Panc1 (cell line): ENCODE data around the gene NUP210L. TPM values are rescaled to one million over a fixed set of nuclear protein-coding genes. Genes with fewer than 3 reads are reported as not detected.

Source experiments
- ATAC-seq: fragments of 200-7000 bp; cut with Tn5 transposase; 2 replicates; pipeline ENCODE4 v1.9.1; 2020; ENCODE audit warnings: mild to moderate bottlenecking, moderate library complexity
- BruUV-seq: library from RNA; stranded (reverse); fragments of 400-500 nt; replicated peaks from 2 replicates; lab custom pipeline; 2021; lab: Mats Ljungman, UMichigan
- CTCF ChIA-PET: fragments of 300-600 bp; sonication (Branson Sonifier 250); formaldehyde crosslinking; loops from one replicate; lab custom pipeline; 2022; ENCODE audit warnings: antibody characterized with exemption; lab: Charles Lee
- POLR2A ChIA-PET: fragments of 300-600 bp; sonication (Branson Sonifier 250); formaldehyde crosslinking; loops from one replicate; lab custom pipeline; 2022; ENCODE audit warnings: antibody characterized with exemption; lab: Charles Lee
- DNase-seq: peaks from one replicate; pipeline ENCODE4 v3.0.0-alpha.2; 2010; ENCODE audit warnings: low read depth, low spot score
- H3K27ac ChIP-seq: 2 replicates; pipeline ENCODE4 v1.5.1; 2011; ENCODE audit warnings: mild to moderate bottlenecking, low read length, inconsistent platforms
- H3K27me3 ChIP-seq: fragments of 200-500 bp; sonication (Bioruptor generic); 2 replicates; pipeline ENCODE4 v1.6.0; 2014; ENCODE audit warnings: low read length, inconsistent platforms; ENCODE audit not compliant: control insufficient read depth, insufficient read depth
- H3K36me3 ChIP-seq: fragments of 200-500 bp; sonication (Bioruptor generic); 2 replicates; pipeline ENCODE4 v1.5.1; 2014; ENCODE audit warnings: inconsistent platforms, mild to moderate bottlenecking, low read length, moderate library complexity; ENCODE audit not compliant: control insufficient read depth, insufficient read depth
- H3K4me1 ChIP-seq: 2 replicates; pipeline ENCODE4 v1.5.1; 2011; ENCODE audit warnings: inconsistent platforms, mild to moderate bottlenecking, low read length, moderate library complexity; ENCODE audit not compliant: control insufficient read depth, insufficient read depth
- H3K4me3 ChIP-seq, 2 experiments: 2 replicates each; pipeline ENCODE4 v1.5.1; 2011 to 2012; ENCODE audit warnings: low read depth in 2 of 2, low read length in 2 of 2, mild to moderate bottlenecking in 2 of 2, inconsistent platforms in 1 of 2, moderate library complexity in 1 of 2
- H3K9me3 ChIP-seq: fragments of 200-500 bp; sonication (Bioruptor generic); 2 replicates; pipeline ENCODE4 v1.5.1; 2014; ENCODE audit warnings: low read depth, mild to moderate bottlenecking, inconsistent platforms, low read length, moderate library complexity; ENCODE audit not compliant: control insufficient read depth, insufficient read depth
- POLR2AphosphoS5 ChIP-seq: IDR thresholded peaks from 2 replicates; pipeline ENCODE4 v1.6.1; 2012; ENCODE audit warnings: mild to moderate bottlenecking, low read depth, low read length, moderate library complexity
- SIN3A ChIP-seq: IDR thresholded peaks from 2 replicates; pipeline ENCODE4 v1.6.1; 2012; ENCODE audit warnings: low read depth, mild to moderate bottlenecking, low read length, moderate library complexity, borderline replicate concordance; ENCODE audit not compliant: insufficient read depth
- TCF7L2 ChIP-seq: IDR thresholded peaks from 2 replicates; pipeline ENCODE4 v1.6.1; 2011; ENCODE audit warnings: mild to moderate bottlenecking, low read depth, low read length, inconsistent platforms
- in situ Hi-C: cut with HindIII; loops from 2 replicates; pipeline ENCODE4 v1.10.0; 2016; ENCODE audit warnings: low sequenced_read_pairs, low pct_unique_long_range_greater_than_20kb
- intact Hi-C: fragments of 100-400 bp; cut with micrococcal nuclease; formaldehyde crosslinking; loops from one replicate; pipeline ENCODE4 v1.10.0; 2022; ENCODE audit not compliant: unreplicated experiment
- total RNA-seq: library from RNA; stranded (reverse); gene quantifications from one replicate; pipeline ENCODE4 v1.2.1, GENCODE V29; 2021; ENCODE audit not compliant: unreplicated experiment
- TF ChIP-seq, protein P1 (sequence below): fragments of 450-650 bp; IDR thresholded peaks from 2 replicates; pipeline ENCODE4 v1.5.1; 2017; ENCODE audit warnings: mild to moderate bottlenecking
- TF ChIP-seq, protein P2 (sequence below), 2 experiments: IDR thresholded peaks; 2 replicates each; pipeline ENCODE4 v1.6.1; 2011 to 2012; ENCODE audit warnings: low read depth in 2 of 2, control low read depth in 1 of 2, low read length in 1 of 2, mild to moderate bottlenecking in 1 of 2, moderate library complexity in 1 of 2; ENCODE audit not compliant: insufficient read depth in 1 of 2

Gene NUP210L
- total RNA-seq, 1 experiment from 2014 or later: 0.05 TPM

DNA sequence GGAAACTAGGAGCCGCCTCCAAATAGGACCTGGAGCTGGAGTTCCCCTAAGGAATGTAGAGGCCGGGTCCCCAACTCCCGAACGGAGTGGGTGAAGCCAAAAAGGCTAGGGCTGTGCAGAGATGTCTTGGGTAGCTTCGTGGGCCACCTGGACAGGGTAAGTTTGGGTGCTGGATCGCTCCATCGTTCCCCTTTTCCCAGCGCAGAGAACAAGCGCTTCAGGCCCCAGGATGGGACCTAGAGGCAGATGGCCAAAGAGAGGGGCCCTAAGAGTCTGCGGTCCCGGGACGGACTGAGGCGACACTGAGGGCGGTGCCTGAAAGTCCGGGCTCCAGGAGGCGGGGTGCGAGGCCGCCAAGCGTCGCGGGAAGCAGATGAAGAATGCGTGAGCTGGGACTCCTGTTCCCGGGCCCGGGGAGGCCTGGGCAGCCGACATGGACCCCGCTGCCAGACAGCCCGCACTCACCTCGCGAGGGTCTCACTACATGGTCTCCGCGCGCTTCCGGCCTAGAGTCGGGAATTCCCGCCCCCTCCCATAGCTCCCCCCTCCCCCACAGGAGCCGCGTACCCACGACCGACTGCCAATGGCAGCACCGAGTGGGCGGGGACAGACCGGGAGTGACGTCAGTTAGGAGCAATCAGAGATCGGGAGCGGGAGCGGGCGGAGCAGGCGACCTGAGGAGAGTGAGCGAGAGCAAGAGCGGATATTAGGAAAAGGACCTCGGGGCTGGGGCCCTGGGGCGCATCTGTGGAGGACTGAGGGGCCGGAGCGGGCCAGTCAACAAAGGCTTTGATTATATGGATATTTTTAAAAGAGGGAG lies 191.6 kb downstream of the NUP210L start, which contains the start of gene SLC39A1:
TSS of gene SLC39A1 (minus strand) at position 508 of the 820 bp plus-strand sequence. CDS start 822 bp downstream, outside the sequence.
- Histone ChIP-seq H3K36me3 (no peaks in the 10 kb centered on the region; the same call in 1 of the 2 replicates), H3K27me3 (no peaks in the 10 kb centered on the region), H3K27ac (peak within 1 kb of the TSS; percentile 94), H3K4me3 (peak within 1 kb of the TSS; percentile 60 to 95), H3K9me3 (no peaks in the 10 kb centered on the region), H3K4me1 (peaks cover 26% of the 10 kb centered on the region)
- in situ Hi-C loops: loop anchor here (5.0 kb wide), 1 partner anchor 76 kb away; no protein-coding TSS in a partner anchor
- DNase-seq (peak; percentile 95), ATAC-seq (peak; percentile 85)
- TF ChIP-seq TCF7L2: no peak
- TF ChIP-seq POLR2AphosphoS5: peak; percentile 84
- intact Hi-C loops: no loop called here
- POLR2A ChIA-PET: interaction anchor here (0.6 kb wide), 1 partner anchor 182 kb away, joined by 3 read pairs; no protein-coding TSS in a partner anchor
- BruUV-seq: no TSS peak
- CTCF ChIA-PET: interaction anchor here (1.0 kb wide), 1 partner anchor 285 kb away, joined by 4 read pairs; the partner anchor contains the start of gene NPR1

DNA sequence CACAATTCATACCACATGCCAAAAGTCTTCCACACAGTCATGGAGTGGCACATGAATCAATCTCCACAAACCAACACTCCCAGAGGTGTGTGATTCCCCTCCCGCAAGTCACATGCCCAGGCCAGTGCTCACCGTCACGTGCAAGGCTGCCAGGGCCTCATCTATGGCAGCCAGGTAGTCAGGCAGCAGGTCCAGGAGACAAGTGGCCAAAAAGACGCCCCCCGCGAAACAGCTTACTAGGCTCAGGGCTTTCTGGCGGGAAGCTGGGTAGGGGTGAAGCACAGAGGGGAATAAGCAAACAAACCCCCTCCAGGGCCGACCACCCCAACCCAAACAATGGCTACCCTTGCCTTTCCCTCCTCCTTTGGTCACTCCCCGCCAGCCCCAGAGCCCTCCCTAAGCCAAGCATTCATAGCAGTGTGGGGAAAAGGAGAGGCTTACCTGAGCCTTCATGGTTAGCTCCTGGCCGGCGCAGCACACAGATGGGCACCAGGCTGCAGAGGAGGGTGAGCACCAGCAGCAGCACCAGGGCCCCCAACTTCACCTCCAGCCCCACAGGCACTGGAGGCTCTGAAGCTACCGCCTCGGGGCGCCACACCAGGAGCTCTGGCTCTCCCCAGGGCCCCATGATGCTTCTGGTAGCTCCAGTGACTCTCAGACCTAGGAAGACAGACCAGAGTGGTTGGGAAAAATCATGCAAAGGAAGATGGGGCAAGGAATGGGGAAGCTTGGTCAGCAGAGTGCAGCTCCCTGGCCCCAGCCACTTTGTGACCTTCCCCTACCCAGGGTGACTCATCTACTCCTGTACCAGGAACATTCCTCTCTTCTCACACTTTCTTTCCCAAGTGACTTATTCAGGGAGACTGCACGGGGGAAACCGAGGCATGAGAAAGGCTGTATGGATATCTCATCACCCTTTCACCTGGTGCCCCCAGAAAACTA lies 192.5 kb downstream of the NUP210L start:
- CTCF ChIA-PET: no interaction called here
- Histone ChIP-seq H3K9me3 (no peaks in the 10 kb centered on the region), H3K27ac (peak overlapping the region; percentile 94), H3K4me3 (peak overlapping the region; percentile 60 to 95), H3K36me3 (no peaks in the 10 kb centered on the region; the same call in 1 of the 2 replicates), H3K4me1 (peaks cover 23% of the 10 kb centered on the region), H3K27me3 (no peaks in the 10 kb centered on the region)
- TF ChIP-seq POLR2AphosphoS5 (no peak), TCF7L2 (no peak), SIN3A (no peak)
- TF ChIP-seq, protein P1, sequence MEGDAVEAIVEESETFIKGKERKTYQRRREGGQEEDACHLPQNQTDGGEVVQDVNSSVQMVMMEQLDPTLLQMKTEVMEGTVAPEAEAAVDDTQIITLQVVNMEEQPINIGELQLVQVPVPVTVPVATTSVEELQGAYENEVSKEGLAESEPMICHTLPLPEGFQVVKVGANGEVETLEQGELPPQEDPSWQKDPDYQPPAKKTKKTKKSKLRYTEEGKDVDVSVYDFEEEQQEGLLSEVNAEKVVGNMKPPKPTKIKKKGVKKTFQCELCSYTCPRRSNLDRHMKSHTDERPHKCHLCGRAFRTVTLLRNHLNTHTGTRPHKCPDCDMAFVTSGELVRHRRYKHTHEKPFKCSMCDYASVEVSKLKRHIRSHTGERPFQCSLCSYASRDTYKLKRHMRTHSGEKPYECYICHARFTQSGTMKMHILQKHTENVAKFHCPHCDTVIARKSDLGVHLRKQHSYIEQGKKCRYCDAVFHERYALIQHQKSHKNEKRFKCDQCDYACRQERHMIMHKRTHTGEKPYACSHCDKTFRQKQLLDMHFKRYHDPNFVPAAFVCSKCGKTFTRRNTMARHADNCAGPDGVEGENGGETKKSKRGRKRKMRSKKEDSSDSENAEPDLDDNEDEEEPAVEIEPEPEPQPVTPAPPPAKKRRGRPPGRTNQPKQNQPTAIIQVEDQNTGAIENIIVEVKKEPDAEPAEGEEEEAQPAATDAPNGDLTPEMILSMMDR: no peak
- TF ChIP-seq, protein P2, sequence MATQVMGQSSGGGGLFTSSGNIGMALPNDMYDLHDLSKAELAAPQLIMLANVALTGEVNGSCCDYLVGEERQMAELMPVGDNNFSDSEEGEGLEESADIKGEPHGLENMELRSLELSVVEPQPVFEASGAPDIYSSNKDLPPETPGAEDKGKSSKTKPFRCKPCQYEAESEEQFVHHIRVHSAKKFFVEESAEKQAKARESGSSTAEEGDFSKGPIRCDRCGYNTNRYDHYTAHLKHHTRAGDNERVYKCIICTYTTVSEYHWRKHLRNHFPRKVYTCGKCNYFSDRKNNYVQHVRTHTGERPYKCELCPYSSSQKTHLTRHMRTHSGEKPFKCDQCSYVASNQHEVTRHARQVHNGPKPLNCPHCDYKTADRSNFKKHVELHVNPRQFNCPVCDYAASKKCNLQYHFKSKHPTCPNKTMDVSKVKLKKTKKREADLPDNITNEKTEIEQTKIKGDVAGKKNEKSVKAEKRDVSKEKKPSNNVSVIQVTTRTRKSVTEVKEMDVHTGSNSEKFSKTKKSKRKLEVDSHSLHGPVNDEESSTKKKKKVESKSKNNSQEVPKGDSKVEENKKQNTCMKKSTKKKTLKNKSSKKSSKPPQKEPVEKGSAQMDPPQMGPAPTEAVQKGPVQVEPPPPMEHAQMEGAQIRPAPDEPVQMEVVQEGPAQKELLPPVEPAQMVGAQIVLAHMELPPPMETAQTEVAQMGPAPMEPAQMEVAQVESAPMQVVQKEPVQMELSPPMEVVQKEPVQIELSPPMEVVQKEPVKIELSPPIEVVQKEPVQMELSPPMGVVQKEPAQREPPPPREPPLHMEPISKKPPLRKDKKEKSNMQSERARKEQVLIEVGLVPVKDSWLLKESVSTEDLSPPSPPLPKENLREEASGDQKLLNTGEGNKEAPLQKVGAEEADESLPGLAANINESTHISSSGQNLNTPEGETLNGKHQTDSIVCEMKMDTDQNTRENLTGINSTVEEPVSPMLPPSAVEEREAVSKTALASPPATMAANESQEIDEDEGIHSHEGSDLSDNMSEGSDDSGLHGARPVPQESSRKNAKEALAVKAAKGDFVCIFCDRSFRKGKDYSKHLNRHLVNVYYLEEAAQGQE (IDR thresholded peaks at IDR 0.05; ENCODE audit: insufficient read depth in 1 of 2, low read depth in 2 of 2, low read length in 1 of 2): no peak
- no TSS peak for BruUV-seq
- intact Hi-C loops (no loop called here), in situ Hi-C loops (loop anchor here (5.0 kb wide), 1 partner anchor 75 kb away; no protein-coding TSS in a partner anchor)
- no peak for DNase-seq
- POLR2A ChIA-PET: interaction anchor here (0.5 to 0.6 kb wide), 2 partner anchors 24 to 181 kb away, joined by 3 to 4 read pairs; no protein-coding TSS in a partner anchor
- no peak for ATAC-seq
